ENCODE measurements around the gene COL25A1. TPM values are rescaled to one million over a fixed set of nuclear protein-coding genes. Genes with fewer than 3 reads are reported as not detected.
"Not testable (repeated sequence)": the region's sequence is repeated elsewhere in the genome, so short reads cannot be mapped to it uniquely, and the experiment has no call there.

The COL25A1 gene
- total RNA-seq, 1 donor from 2014 or later = 0.75 TPM

- Histone ChIP-seq H3K9me3 (no peaks in the 10 kb centered on the region), H3K27me3 (no peaks in the 10 kb centered on the region), H3K4me1 (no peaks in the 10 kb centered on the region), H3K27ac (no peak overlapping the region), H3K4me3 (no peak overlapping the region), H3K36me3 (no peaks in the 10 kb centered on the region)
- ATAC-seq (peak; percentile 45), DNase-seq (no peak)
- TF ChIP-seq CTCF (IDR thresholded peaks at IDR 0.05) = no peak
- intact Hi-C loops (cut with DNase I) = no loop called here
Measured at GRCh38 chr4:109072595-109072994, 229.9 kb downstream of the COL25A1 start.

GRCh38 chr4:109070677-109071076 lies 231.8 kb downstream of the COL25A1 start:
- H3K9me3 ChIP-seq; H3K4me3 ChIP-seq; intact Hi-C loops (cut with DNase I); H3K27ac ChIP-seq; ATAC-seq; H3K27me3 ChIP-seq; H3K36me3 ChIP-seq; H3K4me1 ChIP-seq; DNase-seq: not testable (repeated sequence)

DNA sequence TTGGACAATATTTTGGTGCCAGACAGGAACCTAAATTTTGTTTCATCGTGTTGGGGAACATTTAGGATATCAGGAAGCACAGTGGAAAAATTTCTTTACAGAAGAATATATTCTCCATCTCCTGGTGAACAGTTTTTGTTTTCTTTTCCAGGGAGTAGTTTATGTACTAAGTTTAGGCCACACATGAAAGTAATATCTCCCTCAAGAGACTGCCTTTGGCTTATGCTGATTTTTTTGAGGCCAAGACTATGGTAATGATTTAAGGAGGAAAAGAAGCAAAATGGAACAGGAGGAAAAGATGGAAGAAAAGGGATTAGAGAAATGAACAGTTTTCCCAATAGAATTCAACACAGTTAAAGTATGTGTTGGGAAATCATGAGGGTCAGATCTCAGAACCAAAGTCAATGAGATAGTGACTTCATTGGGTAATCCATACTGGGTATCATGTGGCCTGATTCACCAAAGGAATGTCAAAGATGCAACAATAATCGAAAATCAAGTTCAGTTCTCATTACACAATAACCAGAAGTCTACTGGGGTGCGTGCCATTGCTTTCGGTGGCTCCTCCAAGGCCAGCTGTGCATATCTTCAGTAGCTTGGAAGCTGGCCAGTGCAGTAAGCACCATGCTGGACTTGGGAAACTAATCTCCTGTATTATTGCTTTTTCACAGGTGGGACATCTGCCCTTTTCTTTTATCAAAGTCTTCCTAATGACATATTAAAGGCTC lies 234.8 kb downstream of the COL25A1 start:
- H3K27ac ChIP-seq = no peak overlapping the region
- no peaks in the 10 kb centered on the region for H3K9me3 ChIP-seq
- H3K4me3 ChIP-seq = no peak overlapping the region
- H3K4me1 ChIP-seq = no peaks in the 10 kb centered on the region
- H3K27me3 ChIP-seq = no peaks in the 10 kb centered on the region
- intact Hi-C loops (cut with DNase I) = no loop called here
- TF ChIP-seq CTCF (IDR thresholded peaks at IDR 0.05) = no peak
- ATAC-seq (no peak), DNase-seq (no peak)
- no peaks in the 10 kb centered on the region for H3K36me3 ChIP-seq

- H3K4me3 ChIP-seq = no peak overlapping the region
- intact Hi-C loops (cut with DNase I) = no loop called here
- H3K27ac ChIP-seq = no peak overlapping the region
- H3K27me3 ChIP-seq = no peaks in the 10 kb centered on the region
- no peaks in the 10 kb centered on the region for H3K4me1 ChIP-seq
- TF ChIP-seq CTCF (IDR thresholded peaks at IDR 0.05) = no peak
- ATAC-seq (no peak), DNase-seq (no peak)
- no peaks in the 10 kb centered on the region for H3K36me3 ChIP-seq
- no peaks in the 10 kb centered on the region for H3K9me3 ChIP-seq
Measured at GRCh38 chr4:109065006-109065405, 237.5 kb downstream of the COL25A1 start.

DNA sequence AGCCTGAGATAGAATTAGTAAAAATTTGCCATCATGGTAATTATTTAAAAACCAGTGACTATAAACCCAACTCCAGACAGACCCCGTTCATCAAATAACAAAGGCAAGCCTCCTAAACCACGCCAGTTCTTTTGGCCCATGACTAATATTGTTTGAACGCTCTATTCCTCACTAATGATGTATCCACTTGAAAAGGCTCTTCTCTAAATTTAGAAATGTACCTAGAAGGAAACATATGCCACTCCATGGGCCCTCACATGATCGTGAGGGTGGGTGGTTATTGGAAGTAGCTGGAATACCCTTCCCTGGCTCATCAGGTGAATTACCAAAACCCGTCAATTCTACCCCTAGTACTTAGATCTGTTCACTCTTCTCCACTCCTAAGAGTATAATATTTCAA lies 249.2 kb downstream of the COL25A1 start:
- no peaks in the 10 kb centered on the region for H3K4me1 ChIP-seq
- no peak overlapping the region for H3K4me3 ChIP-seq
- H3K9me3 ChIP-seq = no peaks in the 10 kb centered on the region
- TF ChIP-seq CTCF (IDR thresholded peaks at IDR 0.05) = no peak
- H3K27me3 ChIP-seq = no peaks in the 10 kb centered on the region
- no peak for ATAC-seq
- intact Hi-C loops (cut with DNase I) = no loop called here
- DNase-seq = no peak
- H3K27ac ChIP-seq = no peak overlapping the region
- no peaks in the 10 kb centered on the region for H3K36me3 ChIP-seq

DNA sequence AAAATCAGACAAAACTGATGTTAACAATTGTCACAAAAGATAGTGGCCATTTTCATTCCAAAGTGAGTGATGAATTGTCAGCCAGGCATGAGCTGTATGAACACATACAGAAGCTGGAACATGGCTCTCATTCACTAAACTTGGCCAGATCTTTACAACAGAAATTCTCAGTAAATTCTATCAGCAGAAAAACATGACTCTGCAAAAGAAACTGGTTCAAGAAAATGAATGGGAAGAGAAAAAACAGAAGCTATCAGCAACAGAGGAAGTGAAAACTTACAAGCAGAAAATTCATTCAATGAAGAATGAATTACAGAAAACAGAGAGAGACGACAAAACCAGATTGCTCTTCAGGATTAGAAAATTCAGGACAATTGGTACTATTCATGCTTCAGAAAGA lies 249.6 kb downstream of the COL25A1 start:
- ATAC-seq (no peak), DNase-seq (no peak)
- Histone ChIP-seq H3K4me3 (no peak overlapping the region), H3K9me3 (no peaks in the 10 kb centered on the region), H3K36me3 (no peaks in the 10 kb centered on the region), H3K27ac (no peak overlapping the region), H3K4me1 (no peaks in the 10 kb centered on the region), H3K27me3 (no peaks in the 10 kb centered on the region)
- TF ChIP-seq CTCF (IDR thresholded peaks at IDR 0.05) = no peak
- intact Hi-C loops (cut with DNase I) = no loop called here
